Caco-2 (cell line): ENCODE measurements around the gene LRMDA. TPM values are rescaled to one million over a fixed set of nuclear protein-coding genes. Genes with fewer than 3 reads are reported as not detected.
A peak's percentile ranks its signal among the peaks of the same experiment; 100 is the strongest.

Source experiments
- BruUV-seq: library from RNA; stranded (reverse); fragments of 400-500 nt; replicated peaks from 2 replicates; lab custom pipeline; 2021; lab: Mats Ljungman, UMichigan
- CTCF ChIA-PET: fragments of 300-600 bp; sonication (Branson Sonifier 250); formaldehyde crosslinking; loops from one replicate; lab custom pipeline; 2022; ENCODE audit warnings: antibody characterized with exemption; lab: Charles Lee
- POLR2A ChIA-PET: fragments of 300-600 bp; sonication (Branson Sonifier 250); formaldehyde crosslinking; loops from one replicate; lab custom pipeline; 2022; ENCODE audit warnings: antibody characterized with exemption; lab: Charles Lee
- DNase-seq, 2 experiments: peaks; one replicate each; pipeline versions ENCODE4 v3.0.0 to v3.0.0-alpha.2; 2020 to 2022
- H3K27me3 ChIP-seq: replicated peaks from 2 replicates; pipeline ENCODE4 v1.6.0; 2011; ENCODE audit warnings: low read length; ENCODE audit not compliant: control insufficient read depth, insufficient read depth
- H3K36me3 ChIP-seq: 2 replicates; pipeline ENCODE4 v1.5.1; 2011; ENCODE audit warnings: low read length; ENCODE audit not compliant: control insufficient read depth, insufficient read depth
- H3K4me1 ChIP-seq: fragments of 250-450 bp; sonication (Bioruptor Pico); 2 replicates; pipeline ENCODE4 v1.5.1; 2020; ENCODE audit warnings: mild to moderate bottlenecking
- H3K4me3 ChIP-seq: 2 replicates; pipeline ENCODE4 v1.5.1; 2011; ENCODE audit warnings: low read depth, mild to moderate bottlenecking, control low read depth, low read length
- H3K9me3 ChIP-seq: fragments of 250-450 bp; sonication (Bioruptor Pico); 2 replicates; pipeline ENCODE4 v1.5.1; 2020; ENCODE audit warnings: mild to moderate bottlenecking, moderate library complexity
- H3K27ac Mint-ChIP-seq: one replicate; pipeline ENCODE4 v1.8.0; 2022; ENCODE audit warnings: mixed read lengths; ENCODE audit not compliant: unreplicated experiment
- H3K27me3 Mint-ChIP-seq: one replicate; pipeline ENCODE4 v1.8.0; 2022; ENCODE audit warnings: mixed read lengths; ENCODE audit not compliant: insufficient read depth, unreplicated experiment
- H3K36me3 Mint-ChIP-seq: one replicate; pipeline ENCODE4 v1.8.0; 2022; ENCODE audit warnings: mild to moderate bottlenecking, mixed read lengths; ENCODE audit not compliant: insufficient read depth, unreplicated experiment
- H3K4me1 Mint-ChIP-seq: one replicate; pipeline ENCODE4 v1.8.0; 2022; ENCODE audit warnings: low read depth, mixed read lengths; ENCODE audit not compliant: unreplicated experiment
- H3K4me3 Mint-ChIP-seq: one replicate; pipeline ENCODE4 v1.8.0; 2022; ENCODE audit warnings: mild to moderate bottlenecking, moderate library complexity, mixed read lengths; ENCODE audit not compliant: unreplicated experiment
- H3K9me3 Mint-ChIP-seq: one replicate; pipeline ENCODE4 v1.8.0; 2022; ENCODE audit warnings: mixed read lengths; ENCODE audit not compliant: unreplicated experiment
- intact Hi-C: fragments of 100-400 bp; cut with micrococcal nuclease; formaldehyde crosslinking; loops from one replicate; pipeline ENCODE4 v1.10.0; 2022; ENCODE audit not compliant: unreplicated experiment
- total RNA-seq: library from RNA; stranded (reverse); gene quantifications from 2 replicates; pipeline ENCODE4 v1.2.3, GENCODE V29; 2022
- TF ChIP-seq, protein P1 (sequence below), 2 experiments: fragments of 200-600 bp in 1 of 2; IDR thresholded peaks; 1 replicate in 1 of 2; 2 replicates in 1 of 2; pipeline versions ENCODE4 v1.5.1 to v1.8.0; 2011 to 2022; ENCODE audit warnings: antibody characterized with exemption in 1 of 2, control low read depth in 1 of 2, inconsistent platforms in 1 of 2, low read depth in 1 of 2, low read length in 1 of 2, mild to moderate bottlenecking in 1 of 2, moderate library complexity in 1 of 2; ENCODE audit not compliant: insufficient read depth in 1 of 2, severe bottlenecking in 1 of 2, unreplicated experiment in 1 of 2

Gene LRMDA
- total RNA-seq, 1 experiment from 2014 or later: 18.5 TPM

DNA sequence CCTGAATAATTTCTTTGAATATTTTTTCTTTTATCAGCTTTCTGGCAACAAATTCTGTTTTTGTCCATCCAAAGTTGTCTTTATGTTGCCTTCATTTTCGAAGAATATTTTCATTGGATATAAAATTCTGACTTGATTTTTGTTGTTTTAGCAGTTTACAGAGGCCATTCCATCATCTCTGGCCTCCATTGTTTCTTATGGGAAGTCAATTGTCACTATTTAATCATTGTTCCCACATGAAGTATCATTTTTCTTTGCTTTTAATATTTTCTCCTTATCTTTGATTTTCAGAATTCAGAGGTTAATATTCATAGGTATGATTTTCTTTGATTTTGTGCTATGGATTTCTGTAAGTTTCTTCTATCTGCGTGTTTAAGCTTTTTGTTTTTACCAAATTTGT lies 512.6 kb downstream of the LRMDA start:
- Mint-ChIP-seq H3K27ac (no peak overlapping the region), H3K36me3 (no peaks in the 10 kb centered on the region), H3K4me3 (no peak overlapping the region), H3K4me1 (no peaks in the 10 kb centered on the region), H3K27me3 (no peaks in the 10 kb centered on the region), H3K9me3 (peaks cover 16% of the 10 kb centered on the region)
- Histone ChIP-seq H3K27me3 (no peaks in the 10 kb centered on the region), H3K4me3 (no peak overlapping the region), H3K9me3 (peaks cover 5% of the 10 kb centered on the region; the same call in 1 of the 2 replicates), H3K36me3 (no peaks in the 10 kb centered on the region), H3K4me1 (no peaks in the 10 kb centered on the region)
- POLR2A ChIA-PET: no interaction called here
- intact Hi-C loops: no loop called here
- TF ChIP-seq, protein P1, sequence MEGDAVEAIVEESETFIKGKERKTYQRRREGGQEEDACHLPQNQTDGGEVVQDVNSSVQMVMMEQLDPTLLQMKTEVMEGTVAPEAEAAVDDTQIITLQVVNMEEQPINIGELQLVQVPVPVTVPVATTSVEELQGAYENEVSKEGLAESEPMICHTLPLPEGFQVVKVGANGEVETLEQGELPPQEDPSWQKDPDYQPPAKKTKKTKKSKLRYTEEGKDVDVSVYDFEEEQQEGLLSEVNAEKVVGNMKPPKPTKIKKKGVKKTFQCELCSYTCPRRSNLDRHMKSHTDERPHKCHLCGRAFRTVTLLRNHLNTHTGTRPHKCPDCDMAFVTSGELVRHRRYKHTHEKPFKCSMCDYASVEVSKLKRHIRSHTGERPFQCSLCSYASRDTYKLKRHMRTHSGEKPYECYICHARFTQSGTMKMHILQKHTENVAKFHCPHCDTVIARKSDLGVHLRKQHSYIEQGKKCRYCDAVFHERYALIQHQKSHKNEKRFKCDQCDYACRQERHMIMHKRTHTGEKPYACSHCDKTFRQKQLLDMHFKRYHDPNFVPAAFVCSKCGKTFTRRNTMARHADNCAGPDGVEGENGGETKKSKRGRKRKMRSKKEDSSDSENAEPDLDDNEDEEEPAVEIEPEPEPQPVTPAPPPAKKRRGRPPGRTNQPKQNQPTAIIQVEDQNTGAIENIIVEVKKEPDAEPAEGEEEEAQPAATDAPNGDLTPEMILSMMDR (IDR thresholded peaks at IDR 0.05; ENCODE audit: insufficient read depth in 1 of 2, low read depth in 1 of 2, low read length in 1 of 2, severe bottlenecking in 1 of 2, unreplicated experiment in 1 of 2): no peak
- DNase-seq: no peak
- CTCF ChIA-PET: no interaction called here
- BruUV-seq: no TSS peak

DNA sequence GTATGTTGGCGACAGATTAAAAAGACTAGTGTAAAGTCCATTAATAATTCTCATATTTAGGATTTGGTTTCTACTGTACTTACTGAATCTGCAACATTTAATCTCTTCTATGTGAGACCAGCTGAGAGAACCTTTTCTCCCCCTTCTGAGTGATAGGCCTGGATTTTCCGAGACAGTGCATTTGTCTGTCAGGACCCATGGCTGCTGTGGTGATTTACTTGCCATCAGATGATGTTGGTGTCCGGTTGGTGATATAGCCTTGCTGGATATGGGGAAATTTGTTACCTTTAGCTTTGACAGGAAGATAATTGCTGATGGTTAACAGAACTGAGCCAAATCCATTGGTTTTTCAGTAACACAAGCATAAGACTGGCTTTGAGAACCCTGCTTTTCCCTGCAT lies 517.2 kb downstream of the LRMDA start:
- CTCF ChIA-PET: no interaction called here
- Histone ChIP-seq H3K27me3 (no peaks in the 10 kb centered on the region), H3K36me3 (no peaks in the 10 kb centered on the region), H3K4me3 (no peak overlapping the region), H3K9me3 (peaks cover 5% of the 10 kb centered on the region; the same call in 1 of the 2 replicates), H3K4me1 (peaks cover 10% of the 10 kb centered on the region; the same call in 1 of the 2 replicates)
- Mint-ChIP-seq H3K9me3 (peaks cover 34% of the 10 kb centered on the region), H3K4me1 (peaks cover 15% of the 10 kb centered on the region), H3K4me3 (no peak overlapping the region), H3K27me3 (no peaks in the 10 kb centered on the region), H3K36me3 (no peaks in the 10 kb centered on the region), H3K27ac (no peak overlapping the region)
- POLR2A ChIA-PET: no interaction called here
- intact Hi-C loops: no loop called here
- no peak for DNase-seq
- TF ChIP-seq, protein P1 (IDR thresholded peaks at IDR 0.05; ENCODE audit: insufficient read depth in 1 of 2, low read depth in 1 of 2, low read length in 1 of 2, severe bottlenecking in 1 of 2, unreplicated experiment in 1 of 2): no peak
- BruUV-seq: no TSS peak

- Mint-ChIP-seq H3K27me3 (no peaks in the 10 kb centered on the region), H3K9me3 (peaks cover 19% of the 10 kb centered on the region), H3K4me3 (no peak overlapping the region), H3K36me3 (no peaks in the 10 kb centered on the region), H3K4me1 (peaks cover 15% of the 10 kb centered on the region), H3K27ac (peak overlapping the region; percentile 41)
- Histone ChIP-seq H3K4me1 (peaks cover 10% of the 10 kb centered on the region; the same call in 1 of the 2 replicates), H3K9me3 (no peaks in the 10 kb centered on the region), H3K27me3 (no peaks in the 10 kb centered on the region), H3K4me3 (no peak overlapping the region), H3K36me3 (no peaks in the 10 kb centered on the region)
- TF ChIP-seq, protein P1 (IDR thresholded peaks at IDR 0.05; ENCODE audit: insufficient read depth in 1 of 2, low read depth in 1 of 2, low read length in 1 of 2, severe bottlenecking in 1 of 2, unreplicated experiment in 1 of 2): no peak
- DNase-seq: peak in 1 of 2 experiments; percentile 19
- ChIA-PET POLR2A (no interaction called here), CTCF (no interaction called here)
- intact Hi-C loops: no loop called here
- no TSS peak for BruUV-seq
Measured at GRCh38 chr10:75950307-75950706, 518.9 kb downstream of the LRMDA start.
